ENCODE measurements around the gene GCGR.

The GCGR gene

DNA sequence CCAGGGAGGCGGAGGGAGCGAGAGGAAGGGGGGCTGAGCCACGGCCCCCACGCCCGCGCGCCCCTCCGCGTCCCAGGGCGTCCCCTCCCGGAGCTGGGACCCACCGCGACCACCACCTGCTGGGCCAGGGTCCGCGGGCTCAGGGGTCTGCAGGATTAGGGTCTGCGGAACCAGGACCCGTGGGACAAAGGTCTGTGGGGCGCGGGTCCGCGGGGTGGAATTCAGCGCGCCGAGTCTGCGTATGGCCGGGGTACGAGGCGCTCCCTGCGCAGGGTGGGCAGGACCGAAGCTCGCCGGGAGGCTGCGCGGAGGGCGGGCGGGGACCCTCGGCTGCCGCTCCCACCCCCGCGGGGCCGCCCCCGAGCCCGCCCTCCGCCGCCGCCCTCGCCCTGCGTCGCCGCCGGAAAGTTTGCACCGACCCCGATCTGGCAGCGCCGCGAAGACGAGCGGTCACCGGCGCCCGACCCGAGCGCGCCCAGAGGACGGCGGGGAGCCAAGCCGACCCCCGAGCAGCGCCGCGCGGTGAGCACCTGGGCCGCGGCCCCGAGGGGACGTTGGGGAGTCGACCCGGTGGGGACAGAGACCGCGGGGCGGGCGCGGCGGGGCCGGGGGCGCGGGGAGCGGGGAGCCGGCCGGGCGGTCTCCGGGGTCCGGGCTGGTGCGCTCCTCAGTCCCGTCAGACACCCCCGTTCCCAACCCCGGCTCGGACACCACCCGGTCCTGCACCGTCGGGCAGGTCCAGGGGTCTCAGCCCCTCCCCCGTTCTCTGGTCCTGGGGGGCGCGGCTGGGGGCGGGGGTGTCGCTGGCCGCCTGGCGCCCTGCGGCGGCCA, at the start of gene GCGR:
Gene GCGR, plus strand, starts transcription at position 423 of the 831 bp plus-strand sequence. CDS start 4,869 bp downstream, outside the sequence.
- DNase-seq (ENCODE audit: low spot score): no peak

DNA sequence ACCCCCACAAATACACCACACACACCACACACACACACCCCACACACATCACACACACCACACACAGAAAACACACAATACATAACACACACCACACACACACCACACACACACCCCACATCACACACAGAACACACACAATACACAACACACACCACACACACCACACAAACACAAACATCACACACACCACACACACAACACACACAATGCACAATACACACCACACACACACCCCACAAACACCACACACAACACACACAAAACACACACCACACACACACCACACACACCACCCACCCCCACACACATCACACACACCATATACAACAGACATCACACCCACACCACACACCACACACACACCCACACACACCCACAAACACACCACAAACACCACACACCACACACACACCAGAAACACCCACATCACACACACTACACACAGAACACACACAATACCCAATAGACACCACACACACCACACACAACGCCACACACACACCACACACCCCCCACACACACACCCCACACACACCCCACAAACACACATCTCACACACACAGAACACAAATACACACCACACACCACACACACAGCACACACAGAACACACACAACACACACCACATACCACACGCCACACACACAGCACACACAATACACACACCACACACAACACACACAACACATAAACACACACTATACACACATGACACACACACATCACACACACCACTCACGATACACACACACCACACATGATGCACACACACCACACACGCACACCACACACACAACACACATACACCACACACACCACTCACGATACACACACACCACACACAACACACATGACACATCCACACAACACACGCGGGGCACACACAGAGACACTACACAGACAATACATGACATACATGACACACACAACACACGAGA, 11.0 kb upstream of the GCGR start:
- no peak for DNase-seq (ENCODE audit: low spot score)

DNA sequence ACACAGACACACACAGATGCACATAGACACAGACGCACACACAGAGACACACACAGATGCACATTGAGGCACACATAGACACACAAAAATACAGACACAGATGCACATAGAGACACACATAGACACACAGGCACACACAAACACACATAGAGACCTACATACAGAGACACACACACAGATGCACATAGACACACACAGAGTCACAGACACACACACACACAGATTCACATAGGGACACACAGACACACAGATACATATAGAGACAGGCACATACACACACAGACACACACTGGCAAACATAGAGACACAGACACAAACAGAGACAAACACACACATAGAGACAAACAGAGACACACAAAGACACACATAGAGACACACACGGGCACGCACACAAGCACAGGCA, 9.9 kb upstream of the GCGR start:
- no peak for DNase-seq (ENCODE audit: low spot score)

DNA sequence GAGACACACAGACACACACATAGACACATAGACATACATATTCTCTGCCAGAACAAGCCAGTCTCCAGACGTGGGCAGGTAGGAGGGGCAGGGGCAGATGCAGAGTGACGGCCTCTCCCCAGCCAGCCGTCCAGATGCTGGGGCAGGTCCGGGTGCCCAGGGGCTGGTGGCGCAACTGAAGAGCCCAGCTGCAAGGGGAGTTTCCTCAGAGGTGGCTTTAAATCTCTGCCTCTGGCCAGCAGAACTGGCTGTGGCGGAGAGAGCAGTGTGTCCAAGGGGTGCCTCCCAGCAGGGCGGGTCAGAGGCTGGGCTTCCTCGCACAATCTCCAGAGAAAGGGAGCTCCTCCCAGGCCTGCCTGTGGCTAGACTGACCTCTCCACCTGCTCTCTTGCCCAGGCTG, 9.4 kb upstream of the GCGR start:
- no peak for DNase-seq (ENCODE audit: low spot score)

DNA sequence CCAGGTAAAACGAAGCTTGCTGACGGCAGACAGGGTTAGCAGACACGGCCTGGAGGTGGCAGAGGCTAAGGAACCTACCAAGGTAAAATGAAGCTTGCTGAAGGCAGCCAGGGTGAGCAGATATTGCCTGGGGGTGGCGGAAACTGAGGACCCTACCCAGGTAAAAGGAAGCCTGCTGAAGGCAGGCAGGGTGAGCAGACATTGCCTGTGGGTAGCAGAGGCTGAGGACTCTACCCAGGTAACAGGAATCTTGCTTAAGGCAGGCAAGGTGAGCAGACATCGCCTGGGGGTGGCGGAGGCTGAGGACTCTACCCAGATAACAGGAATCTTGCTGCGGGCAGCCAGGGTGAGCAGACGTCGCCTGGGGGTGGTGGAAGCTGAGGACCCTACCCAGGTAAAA, 2.6 kb upstream of the GCGR start:
- DNase-seq (ENCODE audit: low spot score): no peak

DNA sequence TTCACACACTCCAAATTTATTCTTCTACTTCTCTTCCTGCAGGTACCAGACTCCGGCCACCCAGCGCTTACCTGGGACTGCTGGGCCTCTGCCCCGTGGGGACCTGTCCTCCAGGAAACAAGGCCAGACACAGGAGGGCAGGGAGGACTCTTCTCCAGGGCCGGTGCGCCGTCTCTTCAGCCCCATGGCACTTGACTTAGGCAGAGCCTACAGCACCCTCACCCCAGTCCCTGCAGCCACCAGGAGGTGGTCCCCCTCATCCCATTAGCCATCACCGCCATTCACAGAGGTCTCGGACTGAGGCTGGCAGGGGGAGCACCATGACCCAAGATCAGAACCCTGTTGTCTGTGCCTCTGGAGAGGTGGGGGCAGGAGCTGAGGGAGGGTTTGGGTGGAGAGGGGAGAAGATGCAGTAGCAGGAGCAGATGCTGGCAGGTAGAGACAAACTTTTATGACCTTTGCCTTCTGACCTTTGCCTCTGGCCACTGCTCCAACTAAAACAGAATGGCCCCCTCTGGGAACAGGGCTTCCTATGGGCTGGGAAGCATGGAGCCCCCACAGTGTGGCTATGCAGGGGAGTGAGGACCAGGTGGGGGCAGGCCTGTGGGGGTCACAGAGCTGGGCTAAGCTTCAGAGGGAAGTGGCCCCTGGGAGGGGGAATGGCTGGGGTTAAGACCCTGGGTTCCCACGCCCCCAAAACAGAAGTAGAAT, 1.7 kb upstream of the GCGR start:
- no peak for DNase-seq (ENCODE audit: low spot score)

DNA sequence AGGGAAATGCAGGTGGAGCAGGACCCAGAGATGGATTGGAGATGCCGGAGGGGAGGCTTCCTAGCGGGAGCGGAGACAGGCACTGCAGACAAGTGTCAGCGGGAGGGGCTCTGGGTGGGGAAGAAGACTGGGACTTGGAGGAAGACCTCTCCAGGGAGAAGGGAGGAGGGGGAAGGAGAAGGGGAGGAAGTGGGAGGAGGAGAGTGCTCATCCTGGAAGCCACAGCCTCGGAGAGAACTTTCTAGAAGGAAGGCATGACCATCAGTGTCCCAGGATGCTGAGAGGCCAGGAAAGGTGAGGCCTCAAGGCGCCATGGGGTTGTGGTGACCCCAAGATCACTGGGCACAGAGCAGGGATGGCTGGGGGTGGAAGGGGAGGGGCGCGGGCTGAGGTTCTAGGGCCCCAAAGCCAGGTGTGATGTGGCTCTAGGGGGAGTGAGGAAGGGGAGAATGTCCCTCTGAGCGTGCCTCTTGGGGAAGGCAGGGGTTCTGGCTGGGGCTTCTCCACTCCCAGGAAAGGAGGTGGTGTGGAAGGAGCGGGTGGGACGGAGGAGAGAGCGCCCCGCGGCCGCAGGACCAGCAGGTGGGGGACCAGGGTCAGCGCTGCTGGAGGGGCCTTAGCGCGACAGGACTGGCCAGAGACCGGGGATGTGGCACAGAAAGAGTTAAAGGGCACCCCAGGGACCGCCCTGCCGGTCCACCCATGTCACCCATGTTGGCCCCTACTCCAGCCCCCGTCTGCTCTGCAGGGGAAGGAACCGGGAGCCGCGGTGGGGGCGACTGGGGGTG, 900 bp upstream of the GCGR start:
- DNase-seq (ENCODE audit: low spot score): no peak

DNA sequence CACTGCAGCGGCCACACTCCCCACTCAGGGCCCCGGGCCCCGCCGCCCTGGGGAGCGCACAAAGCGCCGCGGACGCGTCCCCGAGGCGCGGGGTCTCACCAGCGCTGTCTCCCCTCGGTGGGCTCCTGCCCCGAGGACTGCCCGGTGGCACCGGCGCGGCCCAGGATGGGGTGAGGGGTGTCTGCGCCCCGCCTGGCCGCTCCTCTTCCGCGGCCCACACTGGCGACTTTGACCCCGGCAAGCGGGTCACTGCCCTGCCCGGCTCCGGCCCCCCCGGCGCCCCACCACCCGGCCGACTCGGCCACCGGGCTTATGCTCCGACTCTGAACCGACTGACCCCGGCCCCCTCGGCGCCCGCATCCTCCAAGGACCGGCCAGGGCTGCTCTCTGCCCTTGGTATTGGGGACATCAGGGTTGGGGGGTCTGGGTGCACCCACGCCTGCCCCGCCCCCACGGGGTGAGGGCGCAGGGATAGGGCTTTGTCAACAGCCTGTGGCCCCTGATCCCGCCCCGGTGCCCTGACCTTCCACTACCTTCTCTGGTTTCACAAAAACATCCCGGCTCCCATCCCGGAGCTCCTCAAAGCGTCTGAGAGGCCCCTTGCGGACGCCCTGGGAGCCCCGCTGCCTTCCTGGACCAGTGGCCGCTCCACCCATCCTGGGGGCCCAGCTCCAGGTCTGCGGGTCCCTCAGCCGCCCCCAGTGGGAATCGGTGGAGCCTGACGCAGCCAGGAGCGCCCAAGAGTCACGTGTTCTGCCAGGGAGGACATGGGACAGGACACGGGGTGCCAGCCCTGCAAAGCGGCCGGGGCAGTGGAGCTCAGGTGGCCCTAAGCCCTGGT, 829 bp downstream of the GCGR start:
- no peak for DNase-seq (ENCODE audit: low spot score)

DNA sequence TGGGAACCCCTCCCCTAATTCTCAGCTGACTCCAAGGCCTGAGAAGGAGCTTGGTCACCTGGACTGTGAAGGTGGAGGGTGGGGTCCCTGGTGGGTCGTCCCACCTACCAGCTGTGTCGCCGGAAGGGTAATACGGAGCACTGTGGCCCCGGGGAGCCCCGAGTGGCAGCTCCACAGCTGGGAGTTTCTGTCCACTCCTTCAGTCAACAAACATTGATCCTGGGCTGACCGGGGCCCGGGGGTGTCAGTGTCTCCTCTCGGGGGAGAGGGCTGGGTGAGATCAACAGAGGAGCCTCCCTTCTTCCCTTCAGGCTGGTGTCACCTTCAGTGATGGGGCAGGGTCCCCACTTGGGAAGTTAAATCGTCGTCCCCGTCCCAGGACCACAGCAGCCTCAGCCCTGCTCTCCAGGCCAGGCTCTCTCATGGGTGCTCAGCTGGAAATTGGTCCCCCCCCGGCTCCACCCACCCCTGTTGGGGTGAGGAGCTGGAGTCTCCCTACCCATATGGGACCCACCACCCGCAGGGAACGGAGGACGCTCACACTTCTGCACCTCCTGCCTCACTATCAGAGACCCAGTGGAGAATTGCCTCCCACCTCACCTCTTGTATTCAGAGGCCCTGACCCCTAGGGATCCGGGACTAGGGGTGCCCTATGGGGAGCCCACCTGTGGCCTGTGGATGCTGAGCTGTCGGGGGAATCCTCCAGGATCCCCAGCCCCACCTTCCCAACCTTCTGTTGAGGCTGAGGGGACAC, 1.9 kb downstream of the GCGR start:
- no peak for DNase-seq (ENCODE audit: low spot score)

DNA sequence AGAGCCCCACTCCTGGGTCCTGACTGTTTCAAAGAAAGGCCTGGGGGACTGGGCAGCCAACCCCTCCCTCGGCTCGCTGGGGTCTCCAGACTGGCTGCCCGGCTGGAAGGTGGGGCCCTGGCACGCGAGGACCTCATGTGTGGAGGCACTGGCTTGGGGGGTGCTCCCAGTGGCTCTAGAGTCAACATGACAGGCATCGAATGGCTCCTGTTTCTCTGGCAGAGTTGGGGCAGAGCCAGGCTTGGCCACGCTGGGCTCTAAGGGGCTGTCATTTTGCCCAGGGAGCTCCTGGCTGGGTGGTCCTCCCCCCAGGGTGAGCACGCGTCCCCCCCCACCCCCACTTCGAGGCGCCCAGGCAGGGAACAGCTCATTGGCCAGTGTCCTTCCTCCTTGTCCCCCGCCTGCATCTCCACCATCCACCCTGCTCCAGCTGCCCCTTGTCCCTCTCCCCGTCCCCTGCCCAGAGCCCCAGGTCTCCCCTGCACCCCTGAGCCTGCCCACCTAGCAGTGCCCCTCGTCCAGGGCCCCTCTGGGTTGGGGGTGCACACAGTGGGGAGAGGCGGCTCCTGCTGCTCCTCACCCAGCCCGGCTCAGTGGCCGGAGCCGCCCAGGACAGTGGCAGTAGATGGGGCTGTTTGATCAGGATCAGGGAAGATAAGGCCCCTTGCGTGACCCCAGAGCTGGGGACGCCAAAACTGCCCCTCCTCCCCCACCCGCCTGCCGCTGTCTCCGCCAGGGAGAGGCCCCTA, 2.7 kb downstream of the GCGR start:
- DNase-seq (ENCODE audit: low spot score): no peak

DNA sequence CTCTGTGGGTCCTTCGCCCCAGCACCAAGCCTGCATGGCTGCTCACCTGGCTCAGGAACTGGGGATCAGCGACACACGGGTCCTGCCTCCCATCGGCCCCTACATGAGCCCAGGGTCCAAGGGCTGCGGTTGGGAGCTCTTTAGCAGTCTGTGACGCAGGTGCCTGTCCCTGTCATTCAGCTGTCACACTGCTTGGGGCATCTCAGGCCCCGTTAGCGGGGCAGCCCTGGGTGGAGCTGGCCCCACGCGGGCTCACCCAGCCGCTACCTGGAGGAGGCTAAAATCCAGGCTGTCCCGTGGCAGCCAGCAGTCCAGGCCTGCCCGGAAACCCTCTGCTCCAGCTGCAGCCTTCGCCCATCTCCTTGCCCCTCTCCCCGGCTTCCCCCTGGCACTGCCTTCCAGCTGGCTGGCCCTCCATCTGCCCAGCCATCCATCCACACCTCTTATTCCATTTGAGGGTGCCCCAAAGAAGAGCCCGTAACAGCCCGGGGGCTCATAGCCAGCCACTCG, 3.3 kb downstream of the GCGR start:
- no peak for DNase-seq (ENCODE audit: low spot score)

DNA sequence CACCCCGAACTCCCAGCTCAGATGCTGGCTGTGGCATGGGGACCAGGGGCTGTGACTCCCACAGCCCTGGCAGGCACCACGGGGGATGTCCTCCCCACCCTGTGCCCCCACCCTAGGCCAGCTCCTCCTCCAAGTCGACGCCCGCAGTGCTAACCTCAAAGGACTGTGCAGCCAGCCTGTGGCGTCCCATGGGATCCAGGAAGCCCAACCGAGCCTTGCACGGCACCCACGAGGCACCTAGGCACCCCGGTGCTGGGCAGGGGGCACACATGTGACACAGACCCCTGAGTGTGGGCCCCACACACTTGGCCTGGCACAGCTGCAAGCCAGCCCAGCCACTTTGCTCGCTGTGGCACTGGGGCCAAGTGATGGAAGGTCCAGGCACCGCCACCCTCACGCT, 3.9 kb downstream of the GCGR start:
- no peak for DNase-seq (ENCODE audit: low spot score)

DNA sequence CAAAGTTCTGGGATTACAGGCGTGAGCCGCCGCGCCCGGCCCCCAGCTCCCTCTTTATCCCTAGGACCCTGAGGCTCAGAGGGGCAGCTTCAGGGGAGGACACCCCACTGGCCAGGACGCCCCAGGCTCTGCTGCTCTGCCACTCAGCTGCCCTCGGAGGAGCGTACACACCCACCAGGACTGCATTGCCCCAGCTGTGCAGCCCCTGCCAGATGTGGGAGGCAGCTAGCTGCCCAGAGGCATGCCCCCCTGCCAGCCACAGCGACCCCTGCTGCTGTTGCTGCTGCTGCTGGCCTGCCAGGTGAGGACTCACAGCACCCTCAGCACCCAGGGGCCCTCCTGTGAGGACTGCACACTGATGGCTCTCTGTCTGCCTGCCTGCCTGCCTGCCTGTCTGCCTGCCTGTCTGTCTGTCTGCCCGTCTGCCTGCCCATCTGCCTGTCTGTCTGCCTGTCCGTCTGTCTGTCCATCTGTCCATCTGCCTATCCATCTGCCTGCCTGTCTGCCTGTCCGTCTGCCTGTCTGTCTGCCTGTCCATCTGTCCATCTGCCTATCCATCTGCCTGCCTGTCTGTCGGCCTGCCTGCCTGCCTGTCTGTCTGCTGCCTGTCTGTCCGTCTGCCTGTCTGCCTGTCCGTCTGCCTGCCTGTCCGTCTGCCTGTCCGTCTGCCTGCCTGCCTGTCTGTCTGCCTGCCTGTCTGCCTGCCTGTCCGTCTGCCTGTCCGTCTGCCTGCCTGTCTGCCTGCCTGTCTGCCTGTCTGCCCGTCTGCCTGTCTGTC, 5.0 kb downstream of the GCGR start:
- DNase-seq (ENCODE audit: low spot score): no peak

DNA sequence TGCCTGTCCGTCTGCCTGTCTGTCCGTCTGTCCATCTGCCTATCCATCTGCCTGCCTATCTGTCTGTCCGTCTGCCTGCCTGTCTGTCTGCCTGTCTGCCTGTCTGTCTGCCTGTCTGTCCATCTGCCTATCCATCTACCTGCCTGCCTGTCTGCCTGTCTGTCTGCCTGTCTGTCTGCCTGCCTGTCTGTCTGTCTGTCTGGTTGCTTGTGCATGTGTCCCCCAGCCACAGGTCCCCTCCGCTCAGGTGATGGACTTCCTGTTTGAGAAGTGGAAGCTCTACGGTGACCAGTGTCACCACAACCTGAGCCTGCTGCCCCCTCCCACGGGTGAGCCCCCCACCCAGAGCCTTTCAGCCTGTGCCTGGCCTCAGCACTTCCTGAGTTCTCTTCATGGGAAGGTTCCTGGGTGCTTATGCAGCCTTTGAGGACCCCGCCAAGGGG, 5.6 kb downstream of the GCGR start:
- no peak for DNase-seq (ENCODE audit: low spot score)

DNA sequence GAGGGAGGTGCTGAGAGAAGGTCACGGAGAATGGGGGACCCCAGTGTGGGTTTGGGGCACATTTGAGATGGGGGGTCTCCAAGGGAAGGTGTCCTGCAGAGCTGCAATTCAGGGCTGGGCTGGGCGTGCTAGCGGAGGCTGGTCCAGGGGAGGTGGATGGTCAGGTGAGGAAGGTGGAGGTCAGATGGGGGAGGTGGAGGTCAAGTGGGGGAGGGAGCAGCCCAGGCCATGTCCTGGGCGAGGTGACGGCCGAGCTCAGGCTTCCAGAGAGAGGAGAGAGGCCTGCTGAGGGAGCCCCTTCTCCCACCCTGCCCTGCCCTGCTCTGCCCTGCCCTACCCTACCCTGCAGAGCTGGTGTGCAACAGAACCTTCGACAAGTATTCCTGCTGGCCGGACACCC, 6.5 kb downstream of the GCGR start:
- DNase-seq (ENCODE audit: low spot score): no peak

DNA sequence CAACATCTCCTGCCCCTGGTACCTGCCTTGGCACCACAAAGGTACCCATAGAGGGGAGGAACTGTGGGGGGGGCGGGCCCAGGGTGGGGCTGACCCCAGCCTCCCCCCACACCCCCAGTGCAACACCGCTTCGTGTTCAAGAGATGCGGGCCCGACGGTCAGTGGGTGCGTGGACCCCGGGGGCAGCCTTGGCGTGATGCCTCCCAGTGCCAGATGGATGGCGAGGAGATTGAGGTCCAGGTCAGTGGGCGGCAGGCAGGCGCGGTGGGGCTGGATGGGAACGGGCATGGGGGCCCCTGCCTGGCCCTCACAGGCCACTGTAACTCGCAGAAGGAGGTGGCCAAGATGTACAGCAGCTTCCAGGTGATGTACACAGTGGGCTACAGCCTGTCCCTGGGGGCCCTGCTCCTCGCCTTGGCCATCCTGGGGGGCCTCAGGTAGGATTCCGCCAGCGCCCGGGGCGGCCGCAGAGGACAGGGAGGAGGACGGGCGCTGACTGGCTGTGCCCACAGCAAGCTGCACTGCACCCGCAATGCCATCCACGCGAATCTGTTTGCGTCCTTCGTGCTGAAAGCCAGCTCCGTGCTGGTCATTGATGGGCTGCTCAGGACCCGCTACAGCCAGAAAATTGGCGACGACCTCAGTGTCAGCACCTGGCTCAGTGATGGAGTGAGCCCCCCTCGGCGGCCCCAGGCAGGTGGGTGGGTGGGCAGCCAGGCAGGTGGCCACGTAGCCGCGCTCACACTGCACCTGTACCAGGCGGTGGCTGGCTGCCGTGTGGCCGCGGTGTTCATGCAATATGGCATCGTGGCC, 7.1 kb downstream of the GCGR start:
- DNase-seq (ENCODE audit: low spot score): no peak

Measured in CD4-positive, alpha-beta T cell treated with Interleukin-15 for 4 hours (primary cell).